SK-N-SH treated with all-trans-retinoic acid at 6 μM for 48 hours (cell line): Measurements from ENCODE around the gene AGR2.

ENCODE experiments used
- ATAC-seq: fragments of 200-7000 bp; cut with Tn5 transposase; 3 replicates; pipeline ENCODE4 v1.9.1; 2020; ENCODE audit warnings: mild to moderate bottlenecking, moderate library complexity
- ARNTL ChIP-seq: fragments of 450-650 bp; formaldehyde crosslinking; IDR thresholded peaks from 2 replicates; pipeline ENCODE4 v1.5.0; 2020; ENCODE audit warnings: low read depth, mild to moderate bottlenecking, moderate library complexity, borderline replicate concordance
- BACH2 ChIP-seq: fragments of 250-450 bp; sonication (Bioruptor Pico); IDR thresholded peaks from 2 replicates; pipeline ENCODE4 v1.9.0; 2021; ENCODE audit warnings: mild to moderate bottlenecking, borderline replicate concordance
- CREB5 ChIP-seq: fragments of 250-450 bp; sonication (Bioruptor Pico); IDR thresholded peaks from 2 replicates; pipeline ENCODE4 v1.5.1; 2020; ENCODE audit warnings: low read depth, mild to moderate bottlenecking, moderate library complexity
- CSDC2 ChIP-seq: fragments of 250-450 bp; sonication (Bioruptor Pico); IDR thresholded peaks from 2 replicates; pipeline ENCODE4 v1.5.0; 2020; ENCODE audit warnings: mild to moderate bottlenecking, moderate library complexity
- GLIS3 ChIP-seq: fragments of 250-450 bp; sonication (Bioruptor Pico); IDR thresholded peaks from 2 replicates; pipeline ENCODE4 v1.5.0; 2020; ENCODE audit warnings: mild to moderate bottlenecking, moderate library complexity
- ISL1 ChIP-seq: fragments of 250-450 bp; sonication (Bioruptor Pico); IDR thresholded peaks from 2 replicates; pipeline ENCODE4 v2.1.2; 2022; ENCODE audit warnings: mild to moderate bottlenecking, moderate library complexity
- OSR1 ChIP-seq: fragments of 250-450 bp; sonication (Bioruptor Pico); IDR thresholded peaks from 2 replicates; pipeline ENCODE4 v1.8.0; 2022; ENCODE audit warnings: moderate library complexity, mild to moderate bottlenecking, inconsistent platforms
- POU6F1 ChIP-seq: fragments of 250-450 bp; sonication (Bioruptor Pico); IDR thresholded peaks from 2 replicates; pipeline ENCODE4 v1.8.0; 2021; ENCODE audit warnings: low read depth, mild to moderate bottlenecking, moderate library complexity, borderline replicate concordance
- PPARA ChIP-seq: fragments of 250-450 bp; sonication (Bioruptor Pico); IDR thresholded peaks from 2 replicates; pipeline ENCODE4 v1.5.0; 2020; ENCODE audit warnings: mild to moderate bottlenecking, borderline replicate concordance
- RARB ChIP-seq: fragments of 250-450 bp; sonication (Bioruptor Pico); IDR thresholded peaks from 2 replicates; pipeline ENCODE4 v1.8.0; 2021; ENCODE audit warnings: mild to moderate bottlenecking, moderate library complexity
- SNAI2 ChIP-seq: fragments of 250-450 bp; sonication (Bioruptor Pico); IDR thresholded peaks from 2 replicates; pipeline ENCODE4 v1.5.0; 2020; ENCODE audit warnings: mild to moderate bottlenecking, moderate library complexity
- TCF4 ChIP-seq: fragments of 250-450 bp; sonication (Bioruptor Pico); IDR thresholded peaks from 2 replicates; pipeline ENCODE4 v1.8.0; 2021; ENCODE audit warnings: mild to moderate bottlenecking, moderate library complexity, borderline replicate concordance
- TOX ChIP-seq: fragments of 250-450 bp; sonication (Bioruptor Pico); IDR thresholded peaks from 2 replicates; pipeline ENCODE4 v1.8.0; 2021; ENCODE audit warnings: mild to moderate bottlenecking, moderate library complexity, borderline replicate concordance
- TSHZ2 ChIP-seq: fragments of 250-450 bp; sonication (Bioruptor Pico); IDR thresholded peaks from 2 replicates; pipeline ENCODE4 v1.5.0; 2020; ENCODE audit warnings: mild to moderate bottlenecking, moderate library complexity
- ZC3H10 ChIP-seq: fragments of 250-450 bp; sonication (Bioruptor Pico); IDR thresholded peaks from 2 replicates; pipeline ENCODE4 v1.5.1; 2021; ENCODE audit warnings: mild to moderate bottlenecking, moderate library complexity
- ZFP3 ChIP-seq: fragments of 250-450 bp; sonication (Bioruptor Pico); IDR thresholded peaks from 2 replicates; pipeline ENCODE4 v1.5.0; 2020; ENCODE audit warnings: mild to moderate bottlenecking, moderate library complexity
- ZFP30 ChIP-seq: fragments of 450-650 bp; formaldehyde crosslinking; IDR thresholded peaks from 2 replicates; pipeline ENCODE4 v1.5.0; 2022; ENCODE audit warnings: mild to moderate bottlenecking, moderate library complexity
- ZNF565 ChIP-seq: fragments of 450-650 bp; formaldehyde crosslinking; conservative IDR thresholded peaks from 2 replicates; pipeline ENCODE4 v1.5.0; 2020; ENCODE audit warnings: low read depth, mild to moderate bottlenecking, moderate library complexity
- ZNF70 ChIP-seq: fragments of 450-650 bp; formaldehyde crosslinking; IDR thresholded peaks from 2 replicates; pipeline ENCODE4 v1.5.0; 2020; ENCODE audit warnings: mild to moderate bottlenecking, moderate library complexity
- ZNF8 ChIP-seq: fragments of 450-650 bp; formaldehyde crosslinking; IDR thresholded peaks from 2 replicates; pipeline ENCODE4 v1.5.0; 2020; ENCODE audit warnings: mild to moderate bottlenecking, moderate library complexity
- TF ChIP-seq, protein P1 (sequence below): fragments of 250-450 bp; sonication (Bioruptor Pico); IDR thresholded peaks from 2 replicates; pipeline ENCODE4 v1.8.0; 2020; ENCODE audit warnings: mild to moderate bottlenecking, moderate library complexity, borderline replicate concordance
- TF ChIP-seq, protein P2 (sequence below): fragments of 250-450 bp; sonication (Bioruptor Pico); IDR thresholded peaks from 2 replicates; pipeline ENCODE4 v1.5.1; 2021; ENCODE audit warnings: mild to moderate bottlenecking, moderate library complexity

Gene AGR2

DNA sequence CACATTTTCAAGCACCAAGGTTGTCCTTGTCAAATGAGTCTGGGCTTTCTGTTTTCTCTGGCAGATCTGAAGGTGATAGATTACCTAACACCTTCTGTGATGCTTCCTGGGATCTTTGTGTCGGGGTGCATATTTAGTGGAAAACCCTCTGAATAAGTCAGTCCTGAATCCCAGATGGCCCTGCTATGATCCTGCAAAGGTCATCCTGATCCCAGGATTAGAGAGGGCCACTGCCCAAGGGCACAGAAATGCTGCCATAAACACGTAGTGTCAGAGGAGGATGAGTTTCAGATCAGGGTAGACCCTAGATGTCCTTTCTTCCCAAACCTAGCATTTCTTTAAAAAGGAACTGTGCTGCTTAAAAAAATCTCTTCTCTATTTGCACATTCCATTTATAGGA, 19.0 kb downstream of the AGR2 start (continued):
- no peak for TF ChIP-seq ZC3H10 (CRISPR knock-in tag)
- no peak for TF ChIP-seq CSDC2 (CRISPR knock-in tag)
- no peak for TF ChIP-seq TOX (CRISPR knock-in tag)
- no peak for TF ChIP-seq BACH2 (CRISPR knock-in tag)
- TF ChIP-seq TCF4 (CRISPR knock-in tag) = no peak
- TF ChIP-seq SNAI2 (CRISPR knock-in tag) = no peak
- no peak for TF ChIP-seq ZNF70 (CRISPR knock-in tag)
- TF ChIP-seq, all 23 proteins: peak for 0

GRCh38 chr7:16785321-16785720, 19.5 kb downstream of the AGR2 start:
- ATAC-seq = no peak

DNA sequence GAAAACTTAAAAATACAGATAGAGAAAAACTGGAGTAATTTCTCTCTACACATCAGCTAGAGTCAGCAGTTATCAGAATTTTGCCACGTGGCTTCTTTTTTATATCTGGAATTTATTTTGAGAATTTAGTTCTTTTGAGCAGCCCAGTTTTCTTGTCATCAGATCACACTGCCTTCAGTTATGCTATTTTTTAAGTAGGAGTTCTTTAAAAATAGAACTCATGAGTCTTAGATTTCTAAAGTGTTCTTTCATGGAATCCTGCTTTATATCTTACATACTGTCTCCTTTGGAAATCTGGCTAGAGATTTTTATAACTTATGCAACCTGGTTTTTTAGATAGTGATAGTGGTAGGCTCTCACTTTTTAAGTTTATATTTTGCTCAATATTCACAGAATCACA, 24.2 kb downstream of the AGR2 start:
- TF ChIP-seq TOX (CRISPR knock-in tag) = no peak
- TF ChIP-seq ARNTL (CRISPR knock-in tag) = no peak
- no peak for TF ChIP-seq TCF4 (CRISPR knock-in tag)
- TF ChIP-seq RARB = no peak
- TF ChIP-seq BACH2 (CRISPR knock-in tag) = no peak
- TF ChIP-seq CREB5 (CRISPR knock-in tag) = no peak
- TF ChIP-seq SNAI2 (CRISPR knock-in tag) = no peak
- TF ChIP-seq, protein P1, sequence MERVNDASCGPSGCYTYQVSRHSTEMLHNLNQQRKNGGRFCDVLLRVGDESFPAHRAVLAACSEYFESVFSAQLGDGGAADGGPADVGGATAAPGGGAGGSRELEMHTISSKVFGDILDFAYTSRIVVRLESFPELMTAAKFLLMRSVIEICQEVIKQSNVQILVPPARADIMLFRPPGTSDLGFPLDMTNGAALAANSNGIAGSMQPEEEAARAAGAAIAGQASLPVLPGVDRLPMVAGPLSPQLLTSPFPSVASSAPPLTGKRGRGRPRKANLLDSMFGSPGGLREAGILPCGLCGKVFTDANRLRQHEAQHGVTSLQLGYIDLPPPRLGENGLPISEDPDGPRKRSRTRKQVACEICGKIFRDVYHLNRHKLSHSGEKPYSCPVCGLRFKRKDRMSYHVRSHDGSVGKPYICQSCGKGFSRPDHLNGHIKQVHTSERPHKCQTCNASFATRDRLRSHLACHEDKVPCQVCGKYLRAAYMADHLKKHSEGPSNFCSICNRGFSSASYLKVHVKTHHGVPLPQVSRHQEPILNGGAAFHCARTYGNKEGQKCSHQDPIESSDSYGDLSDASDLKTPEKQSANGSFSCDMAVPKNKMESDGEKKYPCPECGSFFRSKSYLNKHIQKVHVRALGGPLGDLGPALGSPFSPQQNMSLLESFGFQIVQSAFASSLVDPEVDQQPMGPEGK = no peak
- no peak for TF ChIP-seq TSHZ2 (CRISPR knock-in tag)
- no peak for TF ChIP-seq GLIS3 (CRISPR knock-in tag)
- no peak for TF ChIP-seq POU6F1 (CRISPR knock-in tag)
- TF ChIP-seq ZC3H10 (CRISPR knock-in tag) = no peak
- TF ChIP-seq CSDC2 (CRISPR knock-in tag) = no peak
- TF ChIP-seq, protein P2, sequence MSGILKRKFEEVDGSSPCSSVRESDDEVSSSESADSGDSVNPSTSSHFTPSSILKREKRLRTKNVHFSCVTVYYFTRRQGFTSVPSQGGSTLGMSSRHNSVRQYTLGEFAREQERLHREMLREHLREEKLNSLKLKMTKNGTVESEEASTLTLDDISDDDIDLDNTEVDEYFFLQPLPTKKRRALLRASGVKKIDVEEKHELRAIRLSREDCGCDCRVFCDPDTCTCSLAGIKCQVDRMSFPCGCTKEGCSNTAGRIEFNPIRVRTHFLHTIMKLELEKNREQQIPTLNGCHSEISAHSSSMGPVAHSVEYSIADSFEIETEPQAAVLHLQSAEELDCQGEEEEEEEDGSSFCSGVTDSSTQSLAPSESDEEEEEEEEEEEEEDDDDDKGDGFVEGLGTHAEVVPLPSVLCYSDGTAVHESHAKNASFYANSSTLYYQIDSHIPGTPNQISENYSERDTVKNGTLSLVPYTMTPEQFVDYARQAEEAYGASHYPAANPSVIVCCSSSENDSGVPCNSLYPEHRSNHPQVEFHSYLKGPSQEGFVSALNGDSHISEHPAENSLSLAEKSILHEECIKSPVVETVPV (CRISPR knock-in tag) = no peak
- no peak for TF ChIP-seq ISL1 (CRISPR knock-in tag)
- no peak for TF ChIP-seq ZNF8 (CRISPR knock-in tag)
- TF ChIP-seq ZFP30 (CRISPR knock-in tag) = no peak
- TF ChIP-seq ZNF565 (CRISPR knock-in tag) = no peak
- TF ChIP-seq ZNF70 (CRISPR knock-in tag) = no peak
- TF ChIP-seq ZFP3 (CRISPR knock-in tag) = no peak
- ATAC-seq = no peak

More at GRCh38 chr7:16785321-16785720, 19.5 kb downstream of the AGR2 start:
- TF ChIP-seq RARB = no peak
- TF ChIP-seq ZFP30 (CRISPR knock-in tag) = no peak
- TF ChIP-seq TOX (CRISPR knock-in tag) = no peak
- TF ChIP-seq ZNF565 (CRISPR knock-in tag) = no peak
- no peak for TF ChIP-seq POU6F1 (CRISPR knock-in tag)
- TF ChIP-seq CSDC2 (CRISPR knock-in tag) = no peak
- no peak for TF ChIP-seq SNAI2 (CRISPR knock-in tag)
- no peak for TF ChIP-seq PPARA (CRISPR knock-in tag)
- TF ChIP-seq OSR1 (CRISPR knock-in tag) = no peak
- TF ChIP-seq ZNF8 (CRISPR knock-in tag) = no peak
